NT2/D1 (cell line): ENCODE results near the gene OR10G3.

Source experiments
- YY1 ChIP-seq: IDR thresholded peaks from 2 replicates; pipeline ENCODE4 v1.6.1; 2011; ENCODE audit not compliant: insufficient read length, insufficient read depth
- ZNF274 ChIP-seq: IDR thresholded peaks from 2 replicates; pipeline ENCODE4 v1.6.1; 2011; ENCODE audit warnings: mild to moderate bottlenecking, low read depth, low read length

GRCh38 chr14:21526672-21527317 lies 53.1 kb downstream of the OR10G3 start:
- TF ChIP-seq ZNF274, result no peak
- no peak for TF ChIP-seq YY1
